Suppressor macrophage treated with lipopolysaccharide for 1 hour (primary cell): ENCODE results near the gene RUNX1.

ENCODE experiments used
- DNase-seq, 3 donors: peaks; one replicate each; pipeline ENCODE4 v3.0.0-alpha.2; 2020 to 2022

Gene RUNX1

DNA sequence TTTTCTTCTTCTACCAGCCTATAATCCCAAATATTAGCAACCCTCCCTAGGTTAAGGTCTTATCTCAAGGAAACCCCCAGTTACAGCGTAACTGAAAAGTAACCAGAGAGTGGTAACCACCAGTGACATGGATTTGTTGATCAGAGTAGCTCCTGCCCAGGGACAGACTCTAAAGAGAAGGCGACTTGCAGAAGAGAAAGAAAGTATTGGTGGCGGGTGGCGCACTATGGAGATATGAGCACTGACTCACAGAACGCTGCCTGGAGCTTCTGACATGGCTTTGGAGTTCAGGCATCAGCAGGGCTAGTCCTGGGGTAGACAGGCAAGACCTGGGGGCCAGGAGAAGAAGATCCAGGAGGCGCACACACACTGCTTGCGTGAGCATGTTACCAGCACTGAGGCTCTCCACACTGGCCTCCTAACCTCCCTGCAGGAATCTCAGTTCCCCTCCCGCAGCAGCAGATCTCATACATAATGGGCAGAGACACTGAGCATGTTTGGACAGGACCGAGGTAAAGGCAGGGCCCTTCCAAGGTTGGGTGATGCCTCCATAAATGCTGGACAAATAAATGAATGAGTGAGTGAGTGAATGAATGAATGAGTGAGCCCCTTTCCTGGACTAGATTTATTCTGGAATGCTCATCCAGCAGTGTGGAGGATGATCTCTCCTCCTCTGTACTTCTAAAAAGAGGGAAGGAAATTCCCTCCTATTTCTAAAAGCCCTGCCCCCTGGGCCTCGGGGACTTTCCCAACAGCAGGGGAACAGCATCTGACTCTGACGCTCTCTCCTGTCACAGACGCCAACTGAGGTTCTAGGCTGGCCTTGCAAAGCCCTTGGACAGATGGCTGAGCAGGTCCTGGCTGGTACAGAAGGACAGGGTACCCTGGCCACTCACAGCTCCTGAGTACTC lies 204.8 kb downstream of the RUNX1 start:
- peak; percentile 92 to 94 (median 92) for DNase-seq

DNA sequence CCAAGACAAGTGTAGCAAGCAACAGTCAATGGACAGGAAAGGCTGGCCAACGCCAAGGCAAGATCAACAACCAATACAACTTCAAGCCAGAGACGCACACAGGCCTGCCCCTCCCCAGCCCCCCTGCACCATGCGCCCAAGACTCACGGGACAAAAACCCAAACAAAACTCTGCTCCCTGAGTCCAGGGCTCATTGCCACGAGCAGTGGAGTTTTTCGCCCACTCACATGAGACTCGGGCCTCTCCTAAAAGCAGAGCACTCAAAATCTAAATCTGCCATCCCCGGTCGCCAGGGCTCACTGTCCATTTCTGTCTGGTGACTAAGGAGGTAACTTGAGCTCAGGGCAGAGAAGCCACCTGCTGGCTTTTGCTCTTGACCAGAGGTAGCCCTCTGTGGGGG lies 205.5 kb downstream of the RUNX1 start:
- DNase-seq = peak in 1 of 3 donors; percentile 39

DNA sequence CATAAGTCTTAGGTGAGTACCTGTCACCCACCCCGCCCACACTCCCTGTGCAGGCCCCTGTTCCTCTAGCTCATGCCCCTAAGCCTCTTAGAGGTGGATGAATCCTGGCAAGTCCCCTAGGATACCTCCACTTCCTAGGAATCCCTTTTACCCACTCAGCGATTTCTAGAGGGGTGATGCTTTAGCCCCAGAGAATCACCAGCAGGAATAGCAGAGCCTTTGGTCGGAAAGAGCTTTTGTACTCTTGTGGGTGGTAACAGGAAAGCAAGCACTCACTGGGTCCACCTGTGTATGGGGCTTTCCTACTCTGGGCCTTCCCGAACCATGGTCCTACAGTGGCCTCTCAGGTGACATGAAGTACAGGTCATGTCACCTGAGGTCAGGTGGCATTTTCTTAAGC lies 207.9 kb downstream of the RUNX1 start:
- no peak for DNase-seq

DNA sequence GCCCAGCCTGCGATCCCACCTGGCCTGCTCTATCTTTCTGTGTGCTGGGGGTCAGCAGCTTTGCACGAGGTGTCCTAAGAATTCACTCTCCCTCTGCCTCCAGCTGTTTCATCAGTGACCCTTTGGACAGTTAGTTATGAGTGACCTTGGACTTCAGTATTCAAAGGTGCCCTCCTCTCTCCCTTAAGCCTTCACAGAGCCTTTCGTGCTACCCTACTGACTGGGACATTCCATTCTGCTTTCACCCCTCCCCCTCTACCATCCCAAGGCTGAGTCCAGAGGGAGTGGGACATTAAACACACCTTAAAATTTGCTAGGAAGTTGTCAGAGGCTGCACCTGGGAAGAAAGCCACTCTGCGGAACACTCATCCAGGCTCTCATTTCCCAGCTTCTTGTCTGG lies 208.4 kb downstream of the RUNX1 start:
- no peak for DNase-seq

DNA sequence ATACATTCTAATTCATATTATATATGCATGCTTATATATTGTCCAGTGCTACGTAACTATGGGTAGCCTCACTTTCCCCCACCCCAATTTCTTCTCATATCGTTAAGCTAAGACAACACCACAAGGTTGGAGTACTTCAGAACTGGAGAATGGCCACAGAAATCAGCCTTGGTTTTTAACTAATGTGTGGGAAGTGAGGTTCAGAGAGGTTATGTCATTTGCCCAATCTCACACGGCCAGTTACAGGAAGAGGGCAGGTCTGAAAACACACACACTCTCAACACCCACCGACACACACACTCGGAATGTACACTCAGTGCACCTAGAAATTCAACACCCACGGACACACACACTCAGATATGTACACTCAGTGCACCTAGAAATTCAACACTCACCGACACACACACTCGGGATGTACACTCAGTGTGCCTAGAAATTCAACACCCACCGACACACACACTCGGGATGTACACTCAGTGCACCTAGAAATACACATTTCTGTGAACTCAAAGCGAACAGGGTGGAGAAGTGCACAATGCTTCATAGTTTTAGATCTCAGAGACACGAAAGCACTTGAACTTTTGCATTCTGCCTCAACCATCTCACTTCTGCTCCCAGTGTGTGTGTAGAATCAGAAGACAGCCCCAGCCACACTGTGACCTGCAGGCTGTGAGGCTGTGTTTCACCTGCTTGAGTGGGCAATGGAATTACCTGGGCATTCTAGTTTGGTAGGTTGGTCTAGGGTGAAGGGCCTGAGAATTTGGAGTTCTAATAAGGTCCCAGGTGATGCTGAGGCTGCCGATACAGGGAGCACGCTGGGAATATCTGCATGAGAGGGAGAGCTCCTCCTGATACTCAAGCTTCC lies 209.9 kb downstream of the RUNX1 start:
- DNase-seq = peak; percentile 37 to 45 (median 45)

DNA sequence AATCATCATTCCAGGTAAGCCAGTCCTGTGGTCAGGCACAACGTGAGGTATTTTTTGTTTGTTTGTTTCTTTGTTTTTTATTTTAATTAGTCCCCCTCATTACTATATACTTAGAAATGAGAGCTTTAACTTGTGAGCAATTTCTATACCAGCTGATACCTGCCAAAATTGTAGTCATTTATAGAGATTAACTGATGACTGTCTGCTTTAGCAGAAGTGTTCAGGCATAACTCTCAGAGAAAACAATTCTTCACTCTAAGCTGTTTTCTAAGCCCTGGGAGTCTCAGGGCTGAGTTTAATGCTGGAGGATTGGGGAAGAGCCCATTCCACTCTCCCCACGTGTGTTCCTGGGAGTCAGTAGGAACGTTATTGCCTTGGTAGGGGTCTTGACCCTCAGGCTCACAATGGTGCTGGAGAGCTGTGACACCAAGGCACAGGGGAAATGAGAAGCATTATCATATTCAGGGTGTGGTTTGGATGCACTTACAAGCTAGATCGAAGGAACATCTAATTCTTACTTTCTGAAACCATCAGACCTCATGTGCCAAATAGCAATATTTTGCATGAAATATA lies 212.1 kb downstream of the RUNX1 start:
- peak; percentile 27 to 38 (median 36) for DNase-seq

DNA sequence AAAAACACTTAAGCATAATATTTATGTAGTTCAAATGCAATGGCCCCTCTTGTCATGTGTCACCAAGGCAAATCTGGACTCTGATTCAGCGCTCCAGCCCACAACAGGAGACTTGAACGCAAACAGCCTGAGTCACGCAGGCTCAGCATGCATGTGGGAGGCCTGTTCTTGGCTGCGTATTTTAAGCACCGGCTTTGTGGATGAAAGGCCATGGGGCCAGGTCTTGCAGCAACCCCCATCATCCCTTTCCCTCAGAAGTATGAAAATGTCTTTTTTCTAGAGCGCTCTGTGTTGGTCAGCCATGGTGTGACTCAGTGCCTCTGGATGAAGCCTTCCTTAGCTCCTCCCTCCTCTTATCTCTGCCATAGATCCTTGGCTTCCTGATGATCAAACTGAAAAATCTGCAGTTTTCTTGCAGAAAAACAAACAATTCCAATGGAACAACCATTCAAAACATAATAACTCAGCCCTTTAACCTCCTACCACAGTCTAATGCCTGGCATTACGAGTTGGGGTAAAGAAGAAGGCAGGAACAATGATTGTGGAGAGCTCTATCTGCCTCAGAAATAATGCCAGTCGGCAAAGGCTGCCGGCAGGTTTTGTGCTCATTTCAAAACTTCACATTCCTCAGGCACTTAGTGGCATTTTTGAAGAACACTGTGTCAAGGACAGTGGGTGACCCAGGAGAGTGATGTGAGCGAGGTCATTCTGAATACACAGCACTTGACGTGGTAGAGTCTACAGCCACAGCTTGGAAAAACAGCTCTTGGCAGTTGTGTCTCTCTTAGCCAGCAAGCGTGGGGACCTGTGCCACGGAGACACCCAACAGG lies 212.8 kb downstream of the RUNX1 start:
- DNase-seq = peak; percentile 95 to 99 (median 96)

DNA sequence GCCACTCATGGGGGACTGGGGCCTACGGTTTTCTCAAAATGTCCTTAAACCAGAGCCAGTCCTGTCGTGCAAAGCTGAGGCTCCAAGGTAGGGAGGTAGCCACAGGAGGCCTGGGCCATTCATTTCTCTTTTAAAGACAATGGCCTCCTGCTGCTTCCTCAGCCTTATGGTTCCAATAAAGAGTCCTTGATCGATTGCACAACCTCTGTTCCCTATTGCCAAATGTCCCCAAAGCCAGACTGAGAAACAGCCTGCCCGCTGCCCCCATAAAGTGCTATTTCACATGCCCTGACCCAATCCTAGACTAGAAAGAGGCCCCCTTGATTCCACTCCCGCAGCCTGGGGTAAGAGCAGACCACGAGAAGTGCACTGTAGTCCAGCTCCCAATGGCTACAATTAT lies 213.6 kb downstream of the RUNX1 start:
- DNase-seq = peak; percentile 77 to 83 (median 81)

DNA sequence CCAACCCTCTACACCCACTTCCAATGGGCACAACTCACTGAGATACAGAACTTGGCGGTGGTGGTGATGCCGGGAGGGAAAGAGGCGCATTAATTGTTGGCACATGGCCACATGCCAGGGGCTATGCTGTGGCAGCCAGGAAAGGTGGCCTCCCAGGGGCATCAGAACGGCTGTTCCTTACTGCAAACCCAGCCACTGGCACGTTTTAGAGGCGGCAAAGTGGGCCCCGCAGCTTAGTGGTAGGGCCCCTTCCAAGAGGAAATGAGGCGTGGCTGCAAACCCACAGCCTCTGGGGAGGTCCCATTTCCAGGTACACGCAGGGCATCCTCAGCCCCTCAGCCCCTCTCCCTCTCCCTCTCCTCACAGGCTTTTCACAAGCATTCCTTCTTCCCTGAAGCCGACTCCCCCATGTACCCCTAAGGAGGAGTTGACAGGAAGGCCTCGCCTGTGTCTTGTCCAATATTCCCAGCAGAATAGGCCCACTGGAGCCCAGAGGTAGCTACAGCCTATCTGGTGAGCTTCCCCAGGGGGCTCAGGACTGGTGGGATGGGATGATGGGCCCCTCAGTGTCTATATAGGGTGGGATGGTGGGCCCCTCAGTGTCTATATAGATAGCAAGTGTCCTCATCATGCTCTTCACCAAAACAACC lies 214.1 kb downstream of the RUNX1 start:
- DNase-seq = no peak

DNA sequence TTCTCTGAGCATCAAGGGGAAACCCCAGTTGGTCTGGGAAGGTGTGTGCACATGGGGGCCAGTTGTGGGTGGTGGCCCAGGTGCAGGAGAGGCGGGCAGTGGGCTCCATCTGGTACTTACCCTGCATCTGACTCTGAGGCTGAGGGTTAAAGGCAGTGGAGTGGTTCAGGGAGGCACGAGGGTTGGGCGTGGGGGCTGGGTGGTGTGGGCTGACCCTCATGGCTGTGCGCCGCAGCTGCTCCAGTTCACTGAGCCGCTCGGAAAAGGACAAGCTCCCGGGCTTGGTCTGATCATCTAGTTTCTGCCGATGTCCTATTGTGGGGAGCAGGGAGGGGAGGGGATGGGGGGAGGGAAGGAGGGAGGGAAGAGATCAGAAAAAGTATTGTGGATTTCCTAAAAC lies 214.8 kb downstream of the RUNX1 start:
- DNase-seq = no peak

DNA sequence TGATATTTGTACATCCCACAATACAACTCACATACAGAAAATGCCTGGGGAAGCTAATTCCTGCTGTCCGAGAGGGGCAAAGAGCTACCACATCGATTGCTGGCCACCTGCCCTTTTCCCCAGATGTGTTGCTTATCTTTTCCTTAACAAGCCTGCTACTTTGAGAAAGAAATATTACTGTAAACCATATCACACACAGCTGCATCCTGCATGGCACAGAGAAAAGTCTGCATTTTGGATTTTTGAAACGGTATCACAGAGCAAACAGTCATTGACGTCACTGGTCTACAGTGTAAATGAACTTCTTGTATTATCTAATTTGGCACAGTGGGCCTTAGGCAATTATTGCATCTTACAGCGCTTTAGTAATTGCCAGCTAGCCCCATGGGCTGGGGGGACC lies 215.6 kb downstream of the RUNX1 start:
- DNase-seq = no peak

DNA sequence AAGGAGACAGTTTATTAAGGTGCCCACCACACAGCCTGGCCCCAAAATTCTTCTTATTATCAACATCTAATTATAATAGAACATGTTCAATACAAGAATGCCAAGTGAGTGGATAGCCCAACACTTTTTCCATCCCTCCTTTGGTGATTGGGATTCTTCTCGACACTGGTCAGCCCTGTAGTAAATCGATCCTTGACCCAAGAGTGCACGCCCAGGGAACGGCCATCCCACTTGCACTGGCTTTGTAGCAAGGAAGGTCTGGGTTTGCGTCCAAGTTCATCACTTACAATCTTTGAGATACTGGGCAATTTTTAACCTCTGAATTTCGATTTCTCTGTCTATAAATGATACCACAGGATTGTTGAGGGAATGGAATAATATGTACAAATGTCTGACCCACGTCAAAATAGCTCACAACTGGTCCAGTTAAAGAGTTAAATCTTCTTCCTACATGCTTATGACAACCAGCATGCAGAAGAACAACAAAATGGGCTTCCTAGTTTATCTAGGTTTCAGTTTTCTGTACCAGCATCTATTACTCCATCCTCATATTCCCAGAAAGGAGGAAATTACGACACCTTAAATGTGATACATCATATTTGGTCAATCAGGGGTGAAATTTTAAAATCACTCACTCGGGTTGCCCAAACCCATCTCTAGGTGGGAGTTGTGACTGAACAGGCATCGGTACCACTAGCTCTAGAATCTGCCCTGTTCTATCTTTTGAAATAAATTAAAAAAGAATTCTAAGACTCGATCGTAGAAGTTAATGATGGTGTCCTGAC lies 218.5 kb downstream of the RUNX1 start:
- peak; percentile 69 to 94 (median 82) for DNase-seq

DNA sequence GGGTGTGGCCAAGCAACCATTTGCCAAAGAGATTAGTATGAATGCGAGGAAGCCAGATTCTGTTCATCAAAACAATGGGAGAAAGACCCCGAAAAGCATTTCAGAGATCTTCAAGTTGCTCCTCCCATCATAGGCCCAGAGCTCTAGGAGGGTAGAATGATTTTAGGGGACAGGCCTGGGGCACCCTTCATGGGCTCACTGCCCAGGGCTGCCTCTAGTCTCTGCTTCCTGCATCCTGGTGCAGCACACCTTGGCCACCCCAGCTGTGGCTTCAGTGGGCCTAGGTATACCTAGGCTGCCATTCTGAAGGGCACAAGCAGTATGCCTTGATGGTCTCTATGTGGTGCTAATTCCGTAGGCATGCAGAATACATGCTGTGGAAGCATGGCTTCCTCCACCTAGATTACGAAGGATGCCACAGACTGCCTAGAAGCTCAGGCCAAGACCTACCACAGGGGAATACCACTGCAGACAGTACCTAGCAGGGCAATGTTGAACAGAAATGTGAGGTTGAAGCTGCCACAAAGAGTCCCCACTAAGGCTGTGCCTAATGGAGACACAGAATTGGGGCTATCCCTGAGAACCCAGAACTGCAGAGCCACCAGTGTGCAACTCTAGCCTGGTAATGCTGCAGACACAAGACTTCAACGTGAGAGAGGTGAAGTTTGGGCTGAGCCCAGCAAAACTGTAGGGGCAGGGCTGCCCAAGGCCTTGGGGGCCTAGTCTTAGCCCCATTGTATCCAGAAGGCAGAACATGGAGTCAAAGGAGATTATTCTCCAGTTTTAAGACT lies 221.5 kb downstream of the RUNX1 start:
- no peak for DNase-seq

DNA sequence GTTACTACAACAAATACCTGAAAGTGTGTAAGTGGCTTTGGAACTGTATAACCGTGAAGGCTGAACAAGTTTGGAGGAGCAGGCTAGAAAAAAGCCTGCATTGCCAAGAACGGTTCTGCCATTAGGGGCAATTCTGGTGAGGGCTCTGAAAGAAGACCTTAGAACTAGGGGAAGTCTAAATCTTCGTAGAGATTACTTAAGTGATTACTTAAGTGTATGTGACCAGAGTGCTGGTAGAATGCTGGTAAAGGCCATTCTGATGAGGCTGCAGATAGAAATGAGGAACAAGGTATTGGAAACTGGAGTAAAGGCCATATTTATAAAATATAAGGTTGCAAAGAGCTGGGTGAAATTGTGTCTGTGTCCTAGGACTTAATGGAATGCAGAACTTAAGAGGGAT lies 222.3 kb downstream of the RUNX1 start:
- DNase-seq = peak; percentile 65 to 87 (median 80)

DNA sequence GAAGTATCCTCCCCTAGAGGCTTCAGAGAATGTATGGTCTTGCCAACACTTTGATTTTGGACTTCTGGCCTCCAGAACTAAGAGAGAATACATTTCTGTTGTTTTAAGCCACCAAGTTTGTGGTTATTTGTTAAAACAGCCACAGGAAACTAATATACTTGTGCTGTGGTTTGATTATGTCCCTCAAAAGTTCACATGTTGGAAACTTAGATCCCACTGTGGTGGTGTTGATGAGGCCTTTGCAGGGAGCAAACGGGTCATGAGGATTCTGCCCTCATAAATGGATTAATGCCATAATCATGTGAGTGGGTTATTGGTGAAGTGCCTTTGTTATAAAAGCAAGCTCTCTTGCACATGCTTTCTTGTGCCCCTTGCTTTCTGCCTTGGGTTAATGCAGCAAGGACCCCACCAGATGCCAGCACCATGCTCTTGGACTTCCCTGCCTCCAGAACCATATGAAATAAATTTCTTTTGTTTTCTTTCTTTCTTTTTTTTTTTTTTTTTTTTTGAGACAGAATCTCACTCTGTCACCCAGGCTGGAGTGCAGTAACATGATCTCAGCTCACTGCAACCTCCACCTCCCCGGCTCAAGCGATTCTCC lies 223.1 kb downstream of the RUNX1 start:
- no peak for DNase-seq

DNA sequence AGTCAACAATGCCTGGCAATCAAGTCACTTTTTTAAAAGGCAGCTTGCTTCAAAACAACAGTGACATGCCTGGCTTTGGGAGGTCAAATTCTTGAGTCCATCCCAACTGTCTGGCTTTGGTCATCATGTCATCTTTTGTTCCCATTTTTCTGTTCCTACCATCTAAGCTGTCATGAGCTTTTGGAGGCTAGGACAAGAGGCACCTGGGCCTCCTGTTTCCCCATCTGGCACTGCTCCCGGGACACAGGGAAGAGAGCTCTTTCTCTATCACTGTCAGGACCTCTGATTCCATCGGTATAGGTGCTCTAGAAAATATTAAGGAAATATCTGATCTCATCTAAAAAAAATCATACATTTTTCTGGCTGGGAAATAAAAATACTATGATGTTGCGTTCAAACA lies 224.0 kb downstream of the RUNX1 start:
- no peak for DNase-seq

DNA sequence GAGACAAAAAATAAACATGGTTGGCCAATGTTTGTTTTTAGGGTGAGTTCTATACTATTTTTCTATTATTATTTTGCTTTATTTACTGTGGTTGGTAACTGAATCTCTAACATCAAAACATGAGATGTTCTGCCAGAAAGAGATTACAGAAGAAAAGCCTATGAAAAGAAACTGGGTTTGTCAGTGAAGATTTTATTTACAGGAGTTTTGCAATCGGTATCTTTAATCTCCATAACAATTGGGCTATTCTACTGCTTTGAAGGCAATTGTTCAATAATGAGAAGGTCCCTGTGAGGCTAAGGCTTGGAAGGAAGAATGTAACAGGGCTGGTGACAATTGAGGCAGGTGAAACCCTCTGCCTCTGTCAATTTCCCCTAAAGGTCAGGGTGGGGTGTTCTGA lies 224.8 kb downstream of the RUNX1 start:
- no peak for DNase-seq

DNA sequence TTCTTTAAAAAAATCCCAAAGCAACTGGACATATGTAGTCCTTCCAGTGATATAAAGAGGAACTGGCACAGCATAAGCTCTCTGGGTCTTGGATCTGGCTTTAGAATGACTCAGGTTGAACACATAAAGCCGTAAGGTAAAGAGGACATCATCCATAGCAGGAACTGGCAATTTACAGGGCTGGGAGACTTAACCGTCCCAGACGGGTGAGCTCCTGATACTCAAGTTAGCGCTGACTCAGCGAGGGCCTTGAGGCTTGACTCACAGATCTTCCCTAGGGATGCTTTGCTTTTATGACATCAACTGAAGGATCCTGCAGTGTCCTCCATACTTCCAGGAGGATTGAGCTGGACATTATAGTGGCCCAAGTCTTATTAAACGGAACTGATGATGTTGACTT lies 226.2 kb downstream of the RUNX1 start:
- peak in 2 of 3 donors; percentile 35 to 52 for DNase-seq

DNA sequence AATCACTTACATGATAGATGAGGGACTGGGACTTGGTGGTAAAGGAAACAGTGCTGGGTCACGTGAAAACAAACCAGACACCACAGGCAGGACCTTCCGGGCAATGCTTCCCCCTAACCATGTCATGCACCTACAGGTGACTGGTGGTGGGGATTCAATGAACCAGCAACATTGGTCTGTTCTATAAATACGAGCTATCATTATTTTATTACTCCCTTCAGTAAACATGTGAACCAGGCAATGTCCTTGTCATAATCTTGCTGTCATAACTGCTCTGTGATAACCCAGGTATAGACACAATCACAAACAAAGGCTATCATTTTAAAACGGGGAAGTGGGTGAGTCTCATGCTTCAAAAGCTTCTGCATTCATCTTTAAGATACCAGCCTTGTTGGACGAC lies 226.9 kb downstream of the RUNX1 start:
- DNase-seq = no peak

DNA sequence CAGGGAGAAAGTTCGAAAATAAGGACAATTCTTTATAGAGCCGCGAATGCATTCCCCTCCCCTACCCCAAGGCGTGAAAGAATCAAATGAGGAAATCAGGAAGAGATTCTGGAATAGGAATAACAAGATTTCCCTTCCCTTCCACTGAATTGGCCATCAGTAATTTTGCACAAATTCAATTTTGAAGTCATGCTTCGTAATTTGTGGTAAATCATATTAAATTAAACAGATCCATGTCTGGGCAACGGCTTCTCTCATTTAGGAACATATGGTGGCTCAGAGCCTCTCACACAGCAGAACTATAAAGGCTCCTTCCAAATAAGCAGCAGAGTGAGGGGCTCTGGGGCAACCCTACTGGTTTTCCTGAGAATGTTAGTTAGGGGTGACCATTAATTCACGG lies 227.4 kb downstream of the RUNX1 start:
- DNase-seq = no peak
